HG02678 (cell line): ENCODE data around the gene RRP1.

Source experiments
- ATAC-seq: cut with Tn5 transposase; IDR thresholded peaks from one replicate; pipeline ENCODE4 v1.9.1; 2021; ENCODE audit warnings: mild to moderate bottlenecking, moderate library complexity; ENCODE audit not compliant: unreplicated experiment

Gene RRP1

DNA sequence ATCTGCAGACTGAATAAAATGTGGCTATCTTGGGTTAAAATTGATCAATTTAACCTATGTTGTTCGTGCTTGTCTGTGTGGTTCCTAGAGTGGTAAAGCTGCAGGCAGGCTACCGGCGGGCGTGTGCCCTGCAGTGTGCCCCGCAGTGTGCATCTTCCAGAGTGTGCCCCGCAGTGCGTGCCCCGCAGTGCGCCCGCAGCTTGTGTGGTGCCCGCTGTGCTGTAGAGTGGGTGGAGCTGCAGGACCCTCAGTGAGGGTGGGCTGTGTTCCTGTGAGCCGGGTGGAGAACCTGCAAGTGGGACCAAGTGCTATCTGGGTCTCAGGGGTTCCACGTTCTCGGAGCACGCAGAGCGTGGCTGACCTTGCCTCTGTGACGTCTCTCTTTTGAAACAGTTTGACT is 10.7 kb downstream of the RRP1 start:
- no peak for ATAC-seq

GRCh38 chr21:43800566-43800965 is 11.2 kb downstream of the RRP1 start:
- ATAC-seq: no peak

DNA sequence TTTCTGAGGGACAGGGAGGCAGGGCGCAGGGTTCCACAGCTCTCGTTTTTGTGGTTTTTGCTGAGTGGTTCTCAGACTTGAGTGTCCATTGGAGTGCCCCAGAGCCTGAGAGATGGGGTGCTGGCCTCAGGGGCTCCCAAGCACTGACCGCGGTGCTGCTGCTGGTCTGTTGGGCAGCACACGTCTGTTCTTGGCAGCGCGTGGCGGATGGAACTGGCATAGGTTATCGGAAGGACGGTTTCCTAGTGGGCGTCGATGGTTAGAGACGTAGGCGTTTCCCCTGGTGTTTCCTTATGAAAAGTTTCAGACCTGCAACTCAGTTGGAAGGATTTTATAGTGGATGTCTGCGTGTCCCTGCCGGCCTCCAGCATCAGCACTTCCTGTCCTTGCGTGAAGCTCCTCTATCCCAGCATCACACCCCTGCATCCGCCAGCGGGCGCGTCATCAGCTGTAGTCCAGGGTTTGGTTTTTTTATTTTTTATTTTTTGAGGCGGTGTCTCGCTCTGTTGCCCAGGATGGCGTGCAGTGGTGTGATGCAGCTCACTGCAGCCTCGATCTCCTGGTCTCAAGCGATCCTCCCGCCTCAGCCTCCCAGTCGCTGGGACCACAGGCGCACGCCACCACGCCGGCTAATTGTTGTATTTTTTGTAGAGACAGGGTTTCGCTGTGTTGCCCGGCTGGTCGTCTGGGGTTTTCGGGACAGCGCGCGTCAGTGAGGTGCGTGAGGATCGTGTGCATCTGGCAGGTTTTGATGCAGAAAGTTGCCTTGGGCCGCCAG is 11.8 kb downstream of the RRP1 start:
- ATAC-seq: no peak

GRCh38 chr21:43802713-43803313 is 13.4 kb downstream of the RRP1 start:
- no peak for ATAC-seq

DNA sequence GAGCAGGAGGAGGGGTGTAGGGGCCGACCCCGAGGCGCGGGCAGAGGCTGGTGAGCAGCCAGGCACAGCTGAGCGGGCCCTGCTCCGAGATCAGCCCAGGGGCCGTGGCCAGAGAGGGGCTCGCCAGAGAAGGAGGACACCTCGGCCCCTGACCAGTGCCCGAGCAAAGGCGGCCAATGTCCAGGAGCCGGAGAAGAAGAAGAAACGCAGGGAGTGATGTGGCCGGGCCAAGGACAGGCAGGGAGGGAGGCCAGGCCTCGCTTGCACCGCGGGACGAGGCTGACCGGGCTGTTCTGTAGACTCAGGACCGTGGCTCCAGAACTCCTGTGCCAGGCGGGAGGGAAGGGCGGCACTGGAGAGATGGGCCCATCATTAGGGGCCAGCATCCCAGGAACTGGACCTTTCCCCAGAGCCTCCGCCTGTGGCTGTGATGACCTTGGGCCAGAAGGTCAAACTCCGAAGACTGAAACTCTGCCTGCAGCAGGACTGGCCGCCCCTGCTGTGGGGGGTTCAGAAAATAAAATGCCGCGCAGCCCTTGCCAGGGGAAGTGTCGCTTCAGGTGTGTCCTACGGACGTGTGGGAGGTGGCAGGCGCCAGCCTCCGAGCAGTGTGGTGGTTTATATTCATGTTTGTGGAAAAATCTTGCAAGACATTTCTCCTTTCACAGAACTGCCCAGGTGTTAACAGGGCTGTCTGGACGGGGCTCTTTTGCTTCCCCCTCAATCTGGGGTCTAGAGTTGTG is 14.4 kb downstream of the RRP1 start:
- no peak for ATAC-seq

- peak; percentile 84 for ATAC-seq
Measured at GRCh38 chr21:43805275-43805800, 16.0 kb downstream of the RRP1 start.

GRCh38 chr21:43806017-43806710 is 16.8 kb downstream of the RRP1 start:
- ATAC-seq: no peak

DNA sequence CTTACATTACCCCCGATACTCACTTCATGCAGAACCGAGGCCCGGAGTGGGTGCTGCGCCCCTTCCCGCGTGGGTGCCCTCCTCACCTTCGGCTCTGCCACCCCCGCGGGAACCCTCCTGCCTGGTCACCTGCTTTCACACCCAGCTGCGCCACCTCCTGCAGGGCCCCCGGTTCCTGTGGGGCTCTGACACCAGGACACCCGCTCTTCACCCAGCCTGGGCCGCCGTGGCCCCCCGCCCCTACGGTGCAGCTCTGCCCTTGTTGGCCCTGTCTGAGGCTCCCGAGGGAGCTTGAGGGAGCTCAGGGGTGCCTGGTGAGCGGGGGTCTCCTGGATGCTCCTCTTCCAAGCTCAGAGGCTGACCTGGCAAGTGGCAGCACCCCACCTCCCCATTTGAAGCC is 19.0 kb downstream of the RRP1 start:
- ATAC-seq: no peak

GRCh38 chr21:43808832-43809251 is 19.5 kb downstream of the RRP1 start:
- no peak for ATAC-seq

- no peak for ATAC-seq
Measured at GRCh38 chr21:43809346-43809799, 20.0 kb downstream of the RRP1 start.

DNA sequence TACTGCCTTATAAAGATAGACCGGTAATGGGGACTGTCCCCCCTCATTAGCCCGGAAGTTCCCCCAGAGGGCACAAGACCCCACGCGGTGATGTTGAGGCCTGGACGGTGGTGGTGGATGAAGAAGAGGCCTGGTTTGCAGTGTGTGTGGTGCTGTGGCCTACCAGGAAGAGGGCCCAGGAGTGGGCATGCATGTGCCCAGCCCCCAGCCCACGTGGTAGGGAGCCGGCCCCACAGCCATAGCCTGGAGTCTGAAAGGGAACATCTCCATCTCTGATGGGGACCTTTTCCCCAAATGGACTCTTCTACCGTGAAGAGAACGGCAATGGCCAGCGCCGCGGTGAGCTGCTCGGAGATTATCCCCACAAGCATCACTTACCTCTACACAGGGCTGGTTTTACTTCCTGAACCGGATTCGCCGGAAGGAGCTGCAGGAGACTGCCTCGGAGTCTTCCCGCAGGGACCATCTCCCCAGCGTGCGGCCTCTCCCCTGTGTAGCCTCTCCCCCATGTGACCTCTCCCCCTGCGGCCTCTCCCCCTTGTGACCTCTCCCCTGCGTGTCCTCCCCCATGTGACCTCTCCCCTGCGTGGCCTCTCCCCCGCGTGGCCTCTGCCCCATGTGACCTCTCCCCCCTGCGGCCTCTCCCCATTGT is 20.6 kb downstream of the RRP1 start:
- ATAC-seq: no peak

DNA sequence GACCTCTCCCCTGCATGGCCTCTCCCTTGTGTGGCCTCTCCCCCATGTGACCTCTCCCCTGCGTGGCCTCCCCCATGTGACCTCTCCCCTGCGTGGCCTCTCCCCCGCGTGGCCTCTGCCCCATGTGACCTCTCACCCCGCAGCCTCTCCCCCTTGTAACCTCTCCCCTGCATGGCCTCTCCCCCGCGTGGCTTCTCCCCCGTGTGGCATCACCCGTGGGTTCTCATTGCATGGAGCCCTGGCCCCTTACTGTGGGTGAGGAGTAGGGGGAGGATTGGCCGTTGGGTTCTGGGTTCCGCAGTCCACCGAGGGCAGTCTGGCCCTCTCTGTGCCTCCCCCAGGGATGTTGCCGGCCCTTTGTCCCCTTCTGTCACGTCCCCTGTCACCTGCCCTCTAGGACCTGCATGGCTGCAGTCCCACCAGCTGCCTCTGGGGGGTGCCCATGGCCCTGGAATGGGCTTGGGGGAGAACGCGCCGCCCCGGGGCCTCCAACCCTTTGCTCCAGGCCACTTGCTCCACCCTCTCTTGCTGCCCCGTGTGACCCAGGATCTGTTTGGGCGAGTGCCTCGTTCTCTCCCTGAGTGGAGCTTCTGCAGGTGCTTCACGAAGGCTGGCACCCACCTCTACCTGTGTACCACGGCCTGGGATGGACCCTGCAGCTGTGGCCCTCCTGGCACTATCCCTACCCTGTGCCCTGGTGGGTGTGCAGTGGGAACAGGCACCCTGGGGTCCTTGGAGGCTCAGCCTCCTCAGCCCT is 21.3 kb downstream of the RRP1 start:
- ATAC-seq: peak; percentile 72

DNA sequence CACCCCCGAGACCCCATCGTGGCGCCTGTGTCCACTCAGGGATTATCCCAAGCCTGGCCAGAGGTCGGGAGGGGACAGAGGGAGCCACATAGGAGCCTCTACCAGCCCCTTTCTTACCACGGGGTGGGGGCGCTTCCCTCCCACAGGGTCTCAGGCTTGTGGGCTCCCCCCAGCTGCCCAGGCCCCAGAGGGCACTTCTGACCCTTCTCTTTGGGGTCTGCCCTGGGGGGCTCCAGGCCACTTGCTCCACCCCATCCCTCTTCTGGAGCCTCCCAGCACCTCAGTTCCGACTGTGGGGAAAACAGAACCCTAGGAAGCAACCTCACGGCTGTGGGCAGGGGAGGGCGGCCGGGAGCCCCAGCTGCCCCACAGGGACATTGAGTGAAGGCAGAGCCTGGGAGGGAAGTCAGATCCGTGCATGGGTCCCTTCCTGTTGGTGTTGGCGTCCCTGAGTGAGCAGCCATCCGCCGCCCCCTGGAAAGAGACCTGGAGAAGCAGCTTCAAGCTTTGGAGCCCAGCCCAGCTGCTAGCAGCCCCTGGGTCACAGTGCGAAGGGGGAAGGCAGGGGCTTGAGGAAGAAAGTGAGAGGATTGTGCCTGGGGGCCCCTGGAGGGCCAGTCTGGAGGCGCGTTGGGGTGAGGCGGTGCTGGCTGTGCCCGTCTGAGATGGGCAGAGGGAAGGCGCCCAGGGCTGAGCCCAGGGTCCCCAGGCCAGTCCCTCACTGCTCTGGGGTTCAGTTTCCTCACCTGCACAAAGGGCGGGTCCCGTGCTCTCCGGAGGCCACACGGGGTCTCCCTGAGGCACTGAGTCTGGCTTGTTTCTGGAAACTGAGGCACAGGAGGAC is 22.1 kb downstream of the RRP1 start:
- ATAC-seq: no peak

- ATAC-seq: no peak
Measured at GRCh38 chr21:43812139-43812821, 22.9 kb downstream of the RRP1 start.

DNA sequence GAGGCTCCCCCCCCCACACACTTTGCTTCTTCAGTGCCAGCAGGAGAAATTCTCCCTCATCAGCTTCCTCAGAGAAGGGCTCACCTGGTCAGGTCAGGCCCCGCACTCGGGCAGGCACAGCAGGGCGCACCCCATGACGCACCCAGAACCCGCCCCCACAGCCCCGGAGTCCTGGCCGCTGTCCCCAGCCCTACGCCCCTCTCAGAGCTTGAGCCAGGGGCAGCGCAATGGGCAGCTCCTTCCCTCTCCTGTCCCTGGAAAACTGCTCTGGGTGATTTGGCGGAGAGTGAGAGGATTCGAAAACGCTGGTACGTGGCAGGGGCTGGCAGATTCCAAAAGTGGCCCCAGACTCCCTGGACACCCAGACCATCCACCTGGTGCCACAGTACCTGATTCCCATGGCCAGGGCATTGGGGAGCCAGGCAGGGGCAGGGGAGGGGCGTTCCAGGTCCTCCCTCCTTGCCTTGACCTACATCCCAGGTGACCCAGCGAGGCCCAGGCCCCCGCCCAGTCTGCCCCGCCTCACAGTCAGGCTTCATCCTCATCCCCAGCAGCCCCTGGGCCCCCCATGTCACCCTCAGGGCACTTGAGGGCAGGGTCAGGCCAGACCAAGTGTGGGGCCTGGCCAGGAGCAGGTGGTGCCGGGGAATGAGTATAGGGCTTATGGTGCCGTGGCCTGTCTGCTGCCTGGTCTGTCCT is 23.7 kb downstream of the RRP1 start:
- no peak for ATAC-seq

- ATAC-seq: no peak
Measured at GRCh38 chr21:43813656-43813980, 24.2 kb downstream of the RRP1 start.

DNA sequence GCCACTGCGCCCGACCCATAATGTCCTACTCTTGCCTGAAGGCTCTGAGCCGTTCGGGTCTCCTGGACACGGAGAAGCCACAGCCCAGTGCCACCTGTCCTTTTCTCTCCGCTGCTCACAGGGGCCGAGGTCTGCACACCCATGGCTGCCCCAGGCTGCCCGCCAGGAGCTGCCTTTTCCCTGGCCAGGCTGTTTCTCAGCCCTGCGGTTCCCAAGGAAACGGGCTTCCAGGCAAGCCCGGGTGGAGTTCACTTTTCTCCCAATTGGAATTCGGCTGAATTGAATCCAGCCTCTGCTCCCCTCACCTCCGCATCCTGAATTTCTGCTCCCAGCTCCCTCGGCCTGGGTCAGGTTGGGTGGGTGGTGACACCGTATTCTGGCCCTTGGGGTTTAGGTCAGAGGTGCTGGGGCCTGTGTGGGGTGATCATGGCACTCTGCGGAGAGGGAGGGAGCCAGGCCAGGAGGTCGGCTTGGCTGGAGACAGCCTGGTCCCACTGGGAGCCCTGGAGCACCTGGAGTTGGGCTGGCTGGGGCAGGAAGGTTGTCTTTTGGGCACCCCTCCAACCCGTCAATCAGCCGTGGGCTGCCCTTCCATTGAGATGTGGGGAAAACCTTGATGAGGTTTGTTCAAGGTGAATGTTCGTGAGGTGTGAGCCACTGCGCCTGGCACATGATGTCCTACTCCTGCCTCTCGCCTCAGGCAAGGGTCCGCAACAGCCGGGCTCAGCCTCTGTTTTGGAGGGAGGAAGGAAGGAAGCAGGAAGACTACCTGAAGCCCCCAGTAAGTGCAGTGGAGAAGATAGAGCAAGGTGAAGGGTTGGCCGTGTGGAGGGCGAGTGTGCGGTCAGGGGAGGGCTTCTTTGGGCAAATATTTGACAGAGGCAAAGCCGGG is 25.1 kb downstream of the RRP1 start:
- ATAC-seq: no peak
